GM23248 (cell line): Measurements from ENCODE around the gene NAALADL2.
"Not testable (repeated sequence)": the region's sequence is repeated elsewhere in the genome, so short reads cannot be mapped to it uniquely, and the experiment has no call there.

Experiments
- EZH2 ChIP-seq: fragments of 200-600 bp; sonication (generic); IDR thresholded peaks from 2 replicates; pipeline ENCODE4 v1.6.1; 2018; ENCODE audit warnings: antibody characterized with exemption, mild to moderate bottlenecking; ENCODE audit not compliant: insufficient read depth, poor library complexity, severe bottlenecking
- EZH2phosphoT487 ChIP-seq: fragments of 200-600 bp; sonication (generic); IDR thresholded peaks from 2 replicates; pipeline ENCODE4 v1.6.1; 2018; ENCODE audit warnings: antibody characterized with exemption, moderate library complexity, mild to moderate bottlenecking, low read depth; ENCODE audit not compliant: insufficient read depth

DNA sequence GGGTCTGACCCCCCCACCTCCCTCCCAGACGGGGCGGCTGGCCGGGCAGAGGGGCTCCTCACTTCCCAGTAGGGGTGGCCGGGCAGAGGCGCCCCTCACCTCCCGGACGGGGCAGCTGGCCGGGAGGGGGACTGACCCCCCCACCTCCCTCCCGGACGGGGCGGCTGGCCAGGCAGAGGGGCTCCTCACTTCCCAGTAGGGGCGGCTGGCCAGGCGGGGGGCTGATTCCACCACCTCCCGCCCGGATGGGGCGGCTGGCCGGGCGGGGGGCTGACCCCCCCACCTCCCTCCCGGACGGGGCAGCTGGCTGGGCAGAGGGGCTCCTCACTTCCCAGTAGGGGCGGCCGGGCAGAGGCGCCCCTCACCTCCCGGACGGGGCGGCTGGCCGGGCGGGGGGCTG lies 272.7 kb downstream of the NAALADL2 start:
- not testable (repeated sequence) for TF ChIP-seq EZH2, EZH2phosphoT487
